ENCODE data around the gene DNAJA2.

DNAJA2 gene

DNA sequence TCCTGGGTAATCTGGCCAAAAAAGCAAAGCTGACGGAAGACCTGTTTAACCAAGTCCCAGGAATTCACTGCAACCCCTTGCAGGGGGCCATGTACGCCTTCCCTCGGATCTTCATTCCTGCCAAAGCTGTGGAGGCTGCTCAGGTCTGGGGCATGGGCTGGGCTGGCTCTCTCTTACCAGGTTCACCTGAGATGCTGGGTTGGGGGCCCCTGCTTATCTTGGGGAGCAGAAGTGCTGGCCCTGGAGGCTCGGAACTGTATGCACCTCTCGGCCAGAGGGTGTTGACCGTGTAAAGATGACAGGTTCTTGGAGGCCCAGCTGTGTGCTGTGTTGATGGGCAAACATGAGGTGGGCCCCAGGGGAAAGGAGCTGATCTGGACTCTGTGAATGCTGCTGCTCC is 49.1 kb downstream of the DNAJA2 start:
- no peak for DNase-seq

DNA sequence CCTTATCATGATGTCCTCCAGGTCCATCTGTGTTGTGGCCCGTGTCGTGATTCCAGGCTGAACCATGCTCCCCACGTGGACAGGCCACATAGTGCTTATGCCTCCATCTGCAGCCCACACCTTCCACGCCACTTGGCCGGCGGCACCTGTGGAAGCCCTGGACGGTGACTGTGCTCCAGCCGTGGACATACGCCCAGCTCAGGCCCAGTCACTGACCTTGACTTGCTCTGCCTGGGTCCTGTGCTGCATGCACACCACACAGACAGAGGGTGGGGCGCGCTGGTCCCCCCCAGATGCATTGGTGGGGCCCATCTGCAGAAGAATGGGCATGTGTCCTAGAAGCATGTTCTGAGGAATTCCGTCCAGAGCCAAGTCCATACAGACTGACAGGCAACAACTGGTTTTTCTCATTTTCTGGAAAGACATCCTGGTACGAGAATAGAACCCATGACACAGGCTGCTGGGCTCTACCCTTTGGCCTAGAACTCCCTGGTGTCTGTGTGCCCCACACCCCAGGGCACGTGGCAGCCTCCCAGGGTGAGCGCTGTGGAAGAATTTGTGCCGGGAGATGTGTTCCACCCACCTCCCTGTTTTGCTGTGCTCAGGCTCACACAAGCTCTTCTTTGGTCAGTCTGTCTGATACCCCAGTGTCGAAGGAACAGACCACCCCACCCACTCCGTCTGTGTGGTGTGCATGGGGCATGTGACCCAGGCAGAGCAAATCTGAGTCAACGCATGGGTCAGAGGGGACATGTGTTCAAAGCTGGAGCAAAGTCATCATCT is 49.8 kb downstream of the DNAJA2 start:
- DNase-seq, result no peak

DNA sequence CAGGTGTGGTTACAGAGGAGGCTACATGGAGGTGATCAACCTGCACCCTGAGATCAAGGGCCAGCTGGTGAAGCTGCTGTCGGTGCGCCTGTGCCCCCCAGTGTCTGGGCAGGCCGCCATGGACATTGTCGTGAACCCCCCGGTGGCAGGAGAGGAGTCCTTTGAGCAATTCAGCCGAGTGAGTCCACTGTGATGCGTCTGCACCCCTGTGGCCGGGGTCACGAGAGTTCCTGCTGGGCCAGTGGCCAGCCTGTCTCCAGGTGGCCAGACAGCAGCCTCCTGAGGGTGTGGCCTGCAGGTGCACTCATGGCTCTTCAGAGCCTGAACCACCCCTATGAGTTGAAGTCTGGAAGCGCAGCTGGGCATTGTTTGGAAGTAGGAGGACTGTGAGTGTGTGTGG is 51.2 kb downstream of the DNAJA2 start:
- DNase-seq, result no peak

DNA sequence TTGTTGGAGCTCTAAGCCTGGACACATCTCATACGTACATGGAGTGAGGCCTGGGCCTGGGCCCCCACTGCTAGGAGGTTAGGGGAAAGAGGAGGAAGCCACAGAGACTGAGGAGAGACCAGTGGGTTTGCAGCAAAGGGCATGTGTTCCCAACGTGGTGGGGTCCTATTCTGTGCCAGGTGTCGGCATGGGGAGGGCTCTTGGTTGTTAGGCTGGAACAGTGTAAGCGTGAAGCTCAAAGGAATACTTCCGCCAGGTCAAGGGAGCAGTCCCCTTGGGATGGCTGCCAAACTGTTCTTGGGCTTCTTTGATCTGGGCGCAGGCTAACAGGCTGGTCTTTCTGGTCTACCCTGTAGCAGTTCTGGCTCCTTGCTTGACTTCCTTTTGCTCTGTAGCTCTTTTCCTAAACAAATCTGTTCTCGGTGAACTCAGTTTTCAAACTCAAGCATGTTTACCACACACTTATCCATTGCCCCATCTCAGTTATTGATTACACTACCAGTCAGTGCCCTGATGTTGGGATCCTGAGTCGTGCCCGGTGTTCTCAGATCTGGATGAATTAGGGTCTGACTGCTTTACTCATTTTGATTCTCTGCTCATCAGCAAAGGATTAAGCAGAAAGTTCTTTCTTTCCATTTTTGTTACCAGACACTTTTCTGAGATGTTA is 52.9 kb downstream of the DNAJA2 start:
- no peak for DNase-seq

DNA sequence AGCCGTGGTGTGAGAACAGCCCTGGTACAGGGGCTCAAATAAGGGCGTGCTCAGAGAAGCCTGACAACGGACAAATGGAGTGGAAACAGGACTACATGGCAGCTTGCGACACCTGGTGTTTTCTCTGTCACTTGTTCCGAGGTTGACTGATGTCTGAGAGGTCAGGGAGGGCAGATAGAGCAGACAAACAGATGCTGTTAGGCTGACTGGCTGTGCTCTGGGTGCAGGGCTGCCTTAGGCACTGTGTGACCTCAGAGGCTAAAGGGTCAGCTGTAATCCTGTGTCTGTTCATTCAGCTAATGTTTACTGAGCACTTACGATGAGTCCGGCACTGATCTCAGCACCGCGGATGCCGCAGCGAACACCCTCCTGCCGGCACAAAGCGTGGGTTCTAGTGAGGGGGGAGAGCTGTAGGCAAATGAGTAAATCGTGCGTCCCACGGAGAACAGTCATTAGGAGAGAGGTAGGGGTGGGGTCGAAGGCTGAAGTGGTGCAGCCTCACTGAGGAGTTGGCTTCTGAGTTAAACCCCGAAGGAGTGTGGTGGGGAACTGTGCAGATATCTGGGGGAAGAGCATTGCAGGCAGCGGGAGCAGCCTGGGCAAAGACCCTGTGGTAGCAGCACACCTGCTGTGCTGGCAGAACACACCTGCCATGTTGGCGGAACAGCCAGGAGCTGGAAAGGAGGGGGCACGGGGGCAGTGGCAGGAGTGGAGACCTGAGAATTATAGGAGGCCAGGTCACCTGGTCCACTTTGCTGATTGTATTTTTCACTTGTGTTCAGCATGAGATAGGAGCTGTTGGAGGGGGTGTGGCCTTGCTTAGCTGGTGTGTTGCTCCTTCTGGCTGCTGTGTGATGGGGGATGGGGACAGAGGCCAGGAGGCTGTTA is 54.3 kb downstream of the DNAJA2 start:
- DNase-seq, result no peak

DNA sequence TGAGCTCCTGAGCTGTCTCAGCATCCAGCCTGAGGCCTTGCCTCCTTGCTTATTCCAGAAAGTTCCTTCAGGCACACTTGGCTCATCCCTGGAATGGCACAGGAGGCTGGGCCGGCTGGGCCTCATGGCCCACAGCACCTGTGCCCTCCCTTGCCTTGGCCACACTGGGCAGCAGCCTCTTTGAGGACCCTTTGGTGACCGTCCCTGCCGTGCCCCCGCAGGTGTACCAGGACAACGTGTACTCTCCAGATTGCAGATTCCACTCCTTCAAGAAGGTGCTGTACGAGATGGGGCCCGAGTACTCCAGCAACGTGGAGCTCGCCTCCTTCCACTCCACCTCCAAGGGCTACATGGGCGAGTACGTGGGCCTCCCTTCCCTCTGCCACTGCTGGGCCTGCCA is 55.1 kb downstream of the DNAJA2 start:
- DNase-seq, result no peak

DNA sequence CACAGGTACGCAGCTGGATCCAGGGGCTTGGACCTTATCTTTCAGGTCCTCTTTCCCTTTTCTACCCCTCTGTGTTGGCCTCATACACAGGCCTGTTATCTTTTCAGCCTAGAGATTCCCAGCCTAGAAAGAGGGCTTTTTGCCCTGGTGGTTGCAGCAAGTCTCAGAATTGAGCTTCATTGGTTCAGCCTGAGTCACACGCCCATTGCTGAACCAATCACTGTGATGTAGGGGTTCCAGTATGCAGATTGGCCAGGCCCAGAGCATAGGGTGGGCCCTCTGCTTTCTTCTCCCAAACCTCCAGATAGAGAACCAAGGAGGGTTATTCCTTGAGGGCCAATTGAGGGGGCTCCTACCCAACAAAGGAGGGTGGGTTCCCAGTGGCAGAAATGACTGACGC is 56.5 kb downstream of the DNAJA2 start:
- DNase-seq, result no peak

DNA sequence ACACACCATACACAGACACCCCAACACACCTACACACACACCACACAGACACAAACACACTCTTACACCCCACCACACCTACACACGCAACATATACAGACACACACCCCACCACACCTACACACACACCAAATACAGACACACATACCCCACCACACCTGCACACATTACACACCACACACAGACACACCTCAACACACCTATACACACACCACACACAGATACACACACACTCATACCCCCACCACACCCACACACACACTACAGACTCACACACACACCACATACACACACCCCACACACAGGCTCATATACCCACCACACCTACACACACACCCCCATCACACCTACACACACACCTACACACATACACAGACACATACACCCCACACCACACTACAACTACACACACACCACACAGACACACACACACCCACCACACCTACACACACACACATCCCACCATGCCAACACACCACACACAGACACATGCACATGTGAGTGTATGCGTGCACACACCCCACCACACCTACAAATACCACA is 57.9 kb downstream of the DNAJA2 start:
- DNase-seq, result no peak

DNA sequence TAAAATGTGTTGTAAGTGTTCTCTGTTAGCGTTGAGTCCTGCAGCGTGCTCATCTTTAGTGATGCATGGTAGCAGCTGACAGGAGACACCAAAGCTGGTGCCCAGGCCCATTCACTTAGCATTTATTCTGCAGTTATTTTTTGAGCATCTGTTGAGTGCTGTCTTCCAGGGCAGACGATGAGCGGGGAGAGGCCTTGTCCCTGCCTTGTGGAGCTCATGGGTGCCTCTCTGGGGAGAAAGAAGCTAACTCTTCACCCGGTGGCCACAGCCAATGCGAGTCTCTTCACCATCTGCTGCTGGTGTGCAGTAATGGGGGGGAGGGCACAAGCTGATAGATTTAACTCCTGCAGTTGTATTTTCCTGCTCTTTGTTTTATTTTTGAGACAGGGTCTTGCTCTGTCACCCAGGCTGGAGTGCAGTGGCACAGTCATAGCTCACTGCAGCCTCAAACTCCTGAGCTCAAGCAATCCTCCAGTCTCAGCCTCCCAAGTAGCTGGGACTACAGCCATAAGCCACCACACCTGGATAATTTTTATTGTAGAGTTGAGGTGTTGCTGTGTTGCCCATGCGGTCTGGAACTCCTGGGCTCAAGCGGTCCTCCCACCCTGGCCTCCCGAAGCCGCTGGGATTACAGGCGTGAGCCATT is 58.8 kb downstream of the DNAJA2 start:
- no peak for DNase-seq

DNA sequence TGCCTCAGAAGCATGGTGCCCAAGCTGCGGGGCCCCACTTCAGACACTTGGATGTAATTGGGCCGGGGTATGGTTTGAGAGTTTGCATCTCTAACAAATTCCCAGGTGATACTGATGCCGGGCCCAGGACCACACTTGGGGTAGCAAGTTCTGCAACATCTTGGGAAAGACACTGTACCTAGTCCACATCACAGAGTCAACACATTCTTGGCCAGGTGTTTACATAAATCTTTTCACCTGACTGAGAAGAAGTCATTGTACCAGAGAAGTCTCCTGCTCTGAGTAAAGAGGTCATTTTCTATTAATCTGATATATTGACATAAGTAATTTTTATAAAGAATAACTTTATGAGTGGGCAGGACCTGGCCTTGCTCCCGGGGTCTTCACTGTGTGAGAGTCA is 61.8 kb downstream of the DNAJA2 start:
- DNase-seq, result no peak

DNA sequence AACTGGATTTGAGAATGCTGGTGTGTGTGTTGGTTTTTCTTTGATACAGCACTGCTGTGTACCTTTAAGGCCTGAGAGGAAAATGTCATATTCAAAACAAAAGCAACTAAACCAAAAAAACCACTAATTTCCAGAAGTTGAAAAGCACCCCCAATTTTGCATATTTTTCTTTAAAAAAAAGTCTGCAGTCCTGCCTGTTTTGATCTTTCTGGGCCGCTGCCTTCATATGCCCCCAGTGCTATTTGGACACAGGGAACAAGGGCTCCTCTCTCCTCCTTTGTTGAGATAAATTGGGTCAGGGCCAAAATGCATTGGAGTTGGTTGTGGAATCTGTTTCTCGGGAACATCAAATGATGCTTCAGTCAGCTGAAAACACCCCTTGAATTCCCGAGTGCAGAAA is 62.4 kb downstream of the DNAJA2 start:
- no peak for DNase-seq

DNA sequence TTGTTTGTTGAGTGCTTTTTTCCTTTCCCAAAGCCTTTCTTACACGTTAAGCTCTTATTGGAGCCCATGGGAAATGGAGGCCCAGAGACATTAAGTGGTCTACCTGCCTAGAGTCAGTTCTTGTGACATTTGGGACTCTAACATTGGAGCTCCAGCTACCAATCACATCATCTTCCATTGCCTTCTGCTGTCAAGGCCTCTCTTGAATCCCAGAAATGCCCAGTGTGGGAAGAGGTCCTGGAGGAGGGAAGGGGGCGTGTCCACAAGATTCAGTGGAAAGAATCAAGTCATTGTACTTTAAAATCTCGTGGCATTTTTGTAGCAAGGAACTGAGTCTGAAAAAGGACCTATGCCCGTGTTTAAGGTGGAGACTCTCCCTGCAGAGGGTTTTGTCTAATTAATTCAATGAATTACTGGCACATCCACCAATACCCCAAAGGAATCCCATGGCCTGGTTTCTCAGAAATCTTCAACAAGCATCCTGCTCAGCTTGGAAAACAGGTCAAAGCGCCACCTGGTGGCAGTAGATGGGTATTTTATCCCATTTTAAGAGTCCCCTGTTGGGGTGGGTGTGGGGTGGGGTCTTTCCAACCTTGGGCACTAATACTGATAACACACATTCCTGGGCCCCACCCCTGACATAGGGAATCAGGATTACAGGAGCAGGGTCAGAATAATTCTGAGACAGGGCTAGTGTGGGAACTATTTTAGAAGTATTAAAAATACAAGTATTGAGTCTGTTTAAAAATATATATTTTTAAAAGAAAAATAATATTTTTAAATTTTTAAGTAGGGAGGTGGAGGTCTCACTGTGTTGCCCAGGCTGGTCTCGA is 64.7 kb downstream of the DNAJA2 start:
- DNase-seq, result peak; percentile 51

DNA sequence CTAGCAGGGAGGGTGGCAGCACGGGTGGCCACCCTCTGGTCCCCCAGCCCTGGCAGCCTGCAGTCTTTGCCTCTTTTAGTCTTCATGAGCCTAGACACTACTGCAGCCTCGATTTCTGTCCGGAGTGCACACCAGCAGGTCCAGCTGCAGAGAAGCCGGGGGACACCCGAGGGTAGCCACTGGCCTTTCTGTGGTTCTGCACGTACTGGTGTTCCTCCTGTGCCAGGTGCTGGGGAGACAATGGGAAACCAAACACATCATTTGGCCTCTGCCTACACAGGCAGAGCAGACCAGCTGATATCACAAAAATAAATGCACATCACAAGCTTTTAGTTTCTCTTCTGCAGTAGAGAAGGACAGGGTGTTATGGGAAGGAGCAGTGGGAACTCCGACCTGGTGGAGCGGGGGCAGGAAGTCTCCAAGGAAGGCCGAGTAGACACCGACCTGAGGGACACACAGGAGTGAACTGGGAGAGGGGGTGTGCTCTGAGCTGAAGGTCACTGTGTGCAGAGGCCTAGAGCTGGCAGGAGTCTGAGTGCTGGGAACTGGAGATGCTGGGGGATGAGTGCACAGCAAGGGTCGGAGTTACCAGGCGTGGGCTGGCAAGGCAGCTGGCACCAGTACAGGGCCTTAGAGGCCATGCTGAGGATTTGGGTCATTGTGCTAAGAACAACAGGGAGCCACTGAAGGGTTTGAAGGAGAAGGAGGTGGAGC is 66.3 kb downstream of the DNAJA2 start:
- DNase-seq, result no peak

DNA sequence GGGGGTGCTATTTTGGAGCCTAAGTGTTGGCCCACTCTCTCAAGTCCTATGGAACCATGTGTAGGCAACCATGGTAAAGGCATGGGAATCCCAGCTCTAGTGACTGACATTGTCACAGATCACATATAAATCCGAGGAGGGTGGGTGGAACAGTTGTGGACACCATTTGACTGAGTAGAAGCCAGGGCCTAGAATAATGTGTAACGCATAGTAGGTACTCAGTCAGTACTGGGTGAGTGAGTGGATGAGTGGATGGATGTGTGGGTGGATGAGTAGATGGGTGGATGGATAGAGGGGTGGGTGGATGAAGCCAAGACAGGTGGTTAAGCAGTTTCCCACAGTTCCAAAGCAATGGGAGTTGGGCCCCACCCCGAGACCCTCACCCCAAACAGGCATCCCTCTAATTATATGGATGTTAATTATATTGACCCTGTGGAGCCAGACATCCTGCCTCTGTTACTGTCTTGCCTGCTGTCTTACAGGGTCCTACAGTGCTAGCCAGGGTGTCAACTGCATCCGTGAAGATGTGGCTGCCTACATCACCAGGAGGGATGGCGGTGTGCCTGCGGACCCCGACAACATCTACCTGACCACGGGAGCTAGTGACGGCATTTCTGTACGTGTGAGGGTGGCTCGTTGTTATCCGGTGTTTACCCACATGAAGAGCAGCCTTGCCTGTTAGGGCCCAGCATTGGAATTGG is 67.0 kb downstream of the DNAJA2 start:
- DNase-seq, result no peak
